Chondrocyte (in vitro differentiated cells): Measurements from ENCODE around the gene SPON1. TPM values are rescaled to one million over a fixed set of nuclear protein-coding genes. Genes with fewer than 3 reads are reported as not detected.
"Not testable (repeated sequence)": the region's sequence is repeated elsewhere in the genome, so short reads cannot be mapped to it uniquely, and the experiment has no call there.

Experiments
- DNase-seq: peaks from one replicate; pipeline ENCODE4 v3.0.0; 2021; ENCODE audit warnings: mixed read lengths, low spot score
- H3K27ac Mint-ChIP-seq: one replicate; pipeline ENCODE4 v1.8.0; 2021; ENCODE audit warnings: mild to moderate bottlenecking, moderate library complexity, mixed read lengths; ENCODE audit not compliant: unreplicated experiment
- H3K27me3 Mint-ChIP-seq: 2 replicates; pipeline ENCODE4 v1.8.0; 2021; ENCODE audit warnings: low read depth, mixed read lengths
- H3K36me3 Mint-ChIP-seq: 2 replicates; pipeline ENCODE4 v1.8.0; 2021; ENCODE audit warnings: low read depth, mixed read lengths
- H3K4me1 Mint-ChIP-seq: 2 replicates; pipeline ENCODE4 v1.8.0; 2021; ENCODE audit warnings: low read depth, mild to moderate bottlenecking, mixed read lengths
- H3K4me3 Mint-ChIP-seq: one replicate; pipeline ENCODE4 v1.8.0; 2021; ENCODE audit warnings: mild to moderate bottlenecking, moderate library complexity, mixed read lengths; ENCODE audit not compliant: unreplicated experiment
- H3K9me3 Mint-ChIP-seq: 2 replicates; pipeline ENCODE4 v1.8.0; 2021; ENCODE audit warnings: low read depth, mixed read lengths
- CTCF ChIP-seq: fragments of 200-600 bp; sonication (generic); IDR thresholded peaks from 2 replicates; pipeline ENCODE4 v1.5.0; 2021; ENCODE audit warnings: antibody characterized with exemption, mild to moderate bottlenecking, moderate library complexity
- total RNA-seq: library from RNA; stranded (reverse); gene quantifications from 3 replicates; pipeline ENCODE4 v1.2.1, GENCODE V29; 2021

SPON1 gene
- total RNA-seq, 1 donor from 2014 or later, result 0.10 TPM

GRCh38 chr11:13923182-13923581, 39.3 kb upstream of the SPON1 start:
- Mint-ChIP-seq H3K36me3 (no peaks in the 10 kb centered on the region), H3K4me3 (no peak overlapping the region), H3K27me3 (peaks cover 14% of the 10 kb centered on the region), H3K4me1 (no peaks in the 10 kb centered on the region), H3K9me3 (peaks cover 5% of the 10 kb centered on the region), H3K27ac (no peak overlapping the region)
- no peak for DNase-seq
- no peak for TF ChIP-seq CTCF

- Mint-ChIP-seq H3K9me3 (peaks cover 5% of the 10 kb centered on the region), H3K36me3 (no peaks in the 10 kb centered on the region), H3K4me3 (no peak overlapping the region), H3K4me1 (no peaks in the 10 kb centered on the region), H3K27me3 (peaks cover 13% of the 10 kb centered on the region), H3K27ac (no peak overlapping the region)
- TF ChIP-seq CTCF, result no peak
- no peak for DNase-seq
Measured at GRCh38 chr11:13923716-13924650, 38.5 kb upstream of the SPON1 start.

- Mint-ChIP-seq H3K9me3 (peaks cover 5% of the 10 kb centered on the region), H3K4me3 (no peak overlapping the region), H3K27ac (no peak overlapping the region)
Measured at GRCh38 chr11:13924801-13925327, 37.7 kb upstream of the SPON1 start.

GRCh38 chr11:13926366-13926765, 36.2 kb upstream of the SPON1 start:
- DNase-seq, H3K4me3 Mint-ChIP-seq, H3K27ac Mint-ChIP-seq, H3K9me3 Mint-ChIP-seq, H3K4me1 Mint-ChIP-seq, H3K27me3 Mint-ChIP-seq, H3K36me3 Mint-ChIP-seq: not testable (repeated sequence)

More at GRCh38 chr11:13924801-13925327, 37.7 kb upstream of the SPON1 start:
- TF ChIP-seq CTCF, result no peak
- Mint-ChIP-seq H3K36me3 (no peaks in the 10 kb centered on the region), H3K27me3 (peaks cover 8% of the 10 kb centered on the region), H3K4me1 (no peaks in the 10 kb centered on the region)
- no peak for DNase-seq

GRCh38 chr11:13926981-13927380, 35.5 kb upstream of the SPON1 start:
- no peaks in the 10 kb centered on the region for H3K4me1 Mint-ChIP-seq
- TF ChIP-seq CTCF, result no peak
- no peak overlapping the region for H3K4me3 Mint-ChIP-seq
- no peak overlapping the region for H3K27ac Mint-ChIP-seq
- DNase-seq, result no peak
- peaks cover 2% of the 10 kb centered on the region for H3K27me3 Mint-ChIP-seq
- no peaks in the 10 kb centered on the region for H3K36me3 Mint-ChIP-seq
- peaks cover 5% of the 10 kb centered on the region for H3K9me3 Mint-ChIP-seq
